ENCODE data around the gene PHOX2A. TPM values are rescaled to one million over a fixed set of nuclear protein-coding genes. Genes with fewer than 3 reads are reported as not detected.
"Not testable (repeated sequence)": the region's sequence is repeated elsewhere in the genome, so short reads cannot be mapped to it uniquely, and the experiment has no call there.

The PHOX2A gene
- total RNA-seq, 3 donors from 2014 or later, result not detected

DNA sequence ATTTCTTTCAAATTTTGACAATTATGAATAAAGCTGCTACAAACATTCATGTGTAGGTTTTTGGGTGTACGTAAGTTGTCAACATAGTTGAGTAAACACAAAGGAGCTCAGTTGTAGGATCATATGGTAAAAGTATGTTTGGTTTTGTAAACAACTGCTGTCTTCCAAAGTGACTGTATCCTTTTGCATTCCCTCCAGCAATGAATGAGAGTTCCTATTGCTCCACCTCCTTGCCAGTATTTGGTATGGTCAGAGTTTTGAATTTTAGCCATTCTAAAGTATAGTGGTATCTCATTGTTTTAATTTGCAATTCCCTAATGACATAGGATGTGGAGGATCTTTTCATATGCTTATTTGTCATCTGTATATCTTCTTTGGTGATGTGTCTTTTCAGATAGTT lies 28.0 kb upstream of the PHOX2A start:
- Histone ChIP-seq H3K27ac (no peak overlapping the region), H3K36me3 (no peaks in the 10 kb centered on the region), H3K4me1 (no peaks in the 10 kb centered on the region), H3K4me3 (no peak overlapping the region), H3K9me3 (no peaks in the 10 kb centered on the region), H3K27me3 (no peaks in the 10 kb centered on the region)
- TF ChIP-seq POLR2A (IDR thresholded peaks at IDR 0.05) (no peak), POLR2AphosphoS5 (IDR thresholded peaks at IDR 0.05) (no peak)
- TF ChIP-seq, protein P1, sequence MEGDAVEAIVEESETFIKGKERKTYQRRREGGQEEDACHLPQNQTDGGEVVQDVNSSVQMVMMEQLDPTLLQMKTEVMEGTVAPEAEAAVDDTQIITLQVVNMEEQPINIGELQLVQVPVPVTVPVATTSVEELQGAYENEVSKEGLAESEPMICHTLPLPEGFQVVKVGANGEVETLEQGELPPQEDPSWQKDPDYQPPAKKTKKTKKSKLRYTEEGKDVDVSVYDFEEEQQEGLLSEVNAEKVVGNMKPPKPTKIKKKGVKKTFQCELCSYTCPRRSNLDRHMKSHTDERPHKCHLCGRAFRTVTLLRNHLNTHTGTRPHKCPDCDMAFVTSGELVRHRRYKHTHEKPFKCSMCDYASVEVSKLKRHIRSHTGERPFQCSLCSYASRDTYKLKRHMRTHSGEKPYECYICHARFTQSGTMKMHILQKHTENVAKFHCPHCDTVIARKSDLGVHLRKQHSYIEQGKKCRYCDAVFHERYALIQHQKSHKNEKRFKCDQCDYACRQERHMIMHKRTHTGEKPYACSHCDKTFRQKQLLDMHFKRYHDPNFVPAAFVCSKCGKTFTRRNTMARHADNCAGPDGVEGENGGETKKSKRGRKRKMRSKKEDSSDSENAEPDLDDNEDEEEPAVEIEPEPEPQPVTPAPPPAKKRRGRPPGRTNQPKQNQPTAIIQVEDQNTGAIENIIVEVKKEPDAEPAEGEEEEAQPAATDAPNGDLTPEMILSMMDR (IDR thresholded peaks at IDR 0.05), result no peak
- intact Hi-C loops (cut with DNase I; ENCODE audit: low total_unique reads), result no loop called here
- DNase-seq (ENCODE audit: low spot score in 2 of 2), result no peak

DNA sequence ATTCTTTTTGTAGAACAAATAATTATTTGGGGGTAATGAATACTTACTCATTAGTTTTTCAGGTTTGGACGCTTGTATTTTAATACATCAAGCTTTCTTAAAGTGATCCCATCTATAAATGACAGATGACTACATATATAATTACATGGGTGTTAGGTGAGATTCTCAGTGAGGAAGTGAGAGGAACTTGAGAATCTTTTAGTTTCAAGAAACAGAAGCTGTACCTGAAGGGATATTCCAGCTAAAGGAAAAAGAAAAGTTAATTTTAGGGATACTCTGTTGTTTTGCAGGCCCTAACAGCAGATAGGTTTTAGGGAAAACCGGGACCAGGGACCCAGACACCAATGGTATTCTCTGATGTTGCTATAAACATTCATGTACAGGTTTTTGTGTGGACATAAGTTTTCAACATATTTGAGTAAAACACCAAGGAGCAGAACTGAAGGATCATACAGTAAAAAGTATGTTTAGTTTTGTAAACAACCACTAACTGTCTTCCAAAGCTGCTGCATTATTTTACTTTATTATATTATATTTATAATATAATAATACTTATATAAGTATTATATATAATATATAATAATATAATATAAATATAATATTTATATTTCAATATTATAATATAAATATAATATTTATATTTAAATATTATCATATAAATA lies 24.1 kb upstream of the PHOX2A start:
- DNase-seq (ENCODE audit: low spot score in 2 of 2), result no peak
- H3K27me3 ChIP-seq, result no peaks in the 10 kb centered on the region
- H3K4me3 ChIP-seq, result no peak overlapping the region
- TF ChIP-seq, protein P1 (IDR thresholded peaks at IDR 0.05), result no peak
- TF ChIP-seq POLR2A (IDR thresholded peaks at IDR 0.05) (no peak), POLR2AphosphoS5 (IDR thresholded peaks at IDR 0.05) (no peak)
- H3K27ac ChIP-seq, result no peak overlapping the region
- H3K9me3 ChIP-seq, result no peaks in the 10 kb centered on the region
- H3K36me3 ChIP-seq, result no peaks in the 10 kb centered on the region
- no peaks in the 10 kb centered on the region for H3K4me1 ChIP-seq
- intact Hi-C loops (cut with DNase I; ENCODE audit: low total_unique reads), result no loop called here

DNA sequence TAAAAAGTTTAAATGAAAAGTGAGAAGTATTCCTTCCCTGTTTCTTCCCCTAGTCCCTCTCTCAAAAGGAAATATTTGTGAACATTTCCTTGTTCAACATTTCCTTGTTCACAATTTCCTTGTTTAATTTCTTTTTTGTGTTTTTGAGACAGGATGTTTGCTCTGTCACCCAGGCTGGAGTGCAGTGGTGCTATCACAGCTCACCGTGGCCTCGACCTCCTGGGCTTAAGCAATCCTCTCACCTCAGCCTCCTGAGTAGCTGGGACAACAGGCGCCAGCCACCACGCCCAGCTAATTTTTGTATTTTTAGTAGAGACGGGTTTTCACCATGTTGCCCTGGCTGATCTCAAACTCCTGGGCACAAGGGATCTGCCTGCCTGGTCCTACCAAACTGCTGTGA lies 23.0 kb upstream of the PHOX2A start:
- H3K36me3 ChIP-seq; H3K9me3 ChIP-seq; H3K4me3 ChIP-seq; intact Hi-C loops (cut with DNase I; ENCODE audit: low total_unique reads); H3K27ac ChIP-seq; H3K4me1 ChIP-seq; H3K27me3 ChIP-seq; DNase-seq (ENCODE audit: low spot score in 2 of 2): not testable (repeated sequence)

DNA sequence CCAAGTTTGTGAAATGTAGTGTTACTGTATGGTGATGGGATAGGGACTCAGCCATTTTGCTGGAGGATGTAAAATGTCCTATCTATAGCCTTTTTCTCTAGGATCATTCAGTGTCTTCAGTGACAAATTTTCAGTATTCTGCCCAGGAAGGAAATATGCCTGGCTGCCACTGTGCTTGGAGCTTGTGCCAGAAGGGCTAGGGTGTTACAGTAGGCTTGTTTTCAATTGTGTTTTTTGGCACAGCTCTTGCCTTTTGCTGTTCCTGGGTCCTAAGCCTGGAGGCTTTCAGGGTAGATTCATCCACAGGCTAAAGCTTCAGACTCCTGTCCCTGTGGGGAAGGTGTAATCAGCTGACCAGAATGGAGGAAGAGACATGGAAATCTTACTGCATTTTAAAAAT lies 22.0 kb upstream of the PHOX2A start:
- Histone ChIP-seq H3K36me3 (no peaks in the 10 kb centered on the region), H3K4me3 (no peak overlapping the region), H3K9me3 (no peaks in the 10 kb centered on the region), H3K4me1 (no peaks in the 10 kb centered on the region), H3K27ac (no peak overlapping the region), H3K27me3 (no peaks in the 10 kb centered on the region)
- TF ChIP-seq POLR2AphosphoS5 (IDR thresholded peaks at IDR 0.05) (no peak), POLR2A (IDR thresholded peaks at IDR 0.05) (no peak)
- TF ChIP-seq, protein P1 (IDR thresholded peaks at IDR 0.05), result no peak
- intact Hi-C loops (cut with DNase I; ENCODE audit: low total_unique reads), result no loop called here
- no peak for DNase-seq (ENCODE audit: low spot score in 2 of 2)

DNA sequence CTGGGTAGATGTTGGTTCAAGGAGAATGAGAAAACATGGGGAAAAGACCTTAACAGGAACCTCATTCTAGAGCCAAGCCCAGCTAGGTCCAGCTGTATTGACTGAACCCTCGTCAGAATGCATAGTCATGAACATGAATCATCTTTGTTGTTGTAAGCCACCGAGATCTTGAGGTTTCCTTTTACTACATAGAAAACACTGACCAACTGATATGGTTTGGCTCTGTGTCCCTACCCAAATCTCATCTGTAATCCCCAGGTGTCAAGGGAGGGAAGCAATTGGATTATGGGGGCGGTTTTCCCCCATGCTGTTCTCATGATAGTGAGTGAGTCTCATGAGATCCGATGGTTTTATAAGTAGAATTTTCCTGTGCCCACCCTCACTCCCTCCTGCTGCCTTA lies 19.4 kb upstream of the PHOX2A start:
- no peak for TF ChIP-seq POLR2A (IDR thresholded peaks at IDR 0.05)
- no peak for TF ChIP-seq POLR2AphosphoS5 (IDR thresholded peaks at IDR 0.05)
- TF ChIP-seq, protein P1 (IDR thresholded peaks at IDR 0.05), result no peak
- Histone ChIP-seq H3K4me3 (no peak overlapping the region), H3K27ac (no peak overlapping the region), H3K4me1 (no peaks in the 10 kb centered on the region), H3K27me3 (no peaks in the 10 kb centered on the region), H3K36me3 (no peaks in the 10 kb centered on the region), H3K9me3 (no peaks in the 10 kb centered on the region)
- intact Hi-C loops (cut with DNase I; ENCODE audit: low total_unique reads), result no loop called here
- no peak for DNase-seq (ENCODE audit: low spot score in 2 of 2)

DNA sequence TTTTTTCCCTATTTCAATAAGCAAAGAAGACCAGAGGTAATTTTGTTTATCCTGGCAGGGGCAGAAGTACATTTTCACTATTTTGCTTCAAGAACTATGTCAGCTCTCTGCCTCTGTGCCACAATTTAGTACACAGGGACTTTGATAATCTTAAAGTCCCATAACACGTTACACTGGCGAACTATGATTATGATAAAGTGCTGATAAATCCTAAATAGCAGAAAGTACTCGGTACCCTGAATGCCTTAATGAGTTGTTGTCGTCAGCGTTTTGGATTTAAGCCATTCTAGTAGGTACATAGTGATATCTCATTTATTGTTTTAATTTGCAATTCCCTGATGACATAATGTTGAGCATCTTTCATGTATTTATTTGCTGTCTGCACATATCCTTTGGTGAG lies 16.6 kb upstream of the PHOX2A start:
- no peaks in the 10 kb centered on the region for H3K36me3 ChIP-seq
- no peak overlapping the region for H3K4me3 ChIP-seq
- H3K4me1 ChIP-seq, result no peaks in the 10 kb centered on the region
- DNase-seq (ENCODE audit: low spot score in 2 of 2), result no peak
- no peaks in the 10 kb centered on the region for H3K9me3 ChIP-seq
- TF ChIP-seq POLR2A (IDR thresholded peaks at IDR 0.05), result no peak
- TF ChIP-seq, protein P1 (IDR thresholded peaks at IDR 0.05), result no peak
- no peak for TF ChIP-seq POLR2AphosphoS5 (IDR thresholded peaks at IDR 0.05)
- H3K27ac ChIP-seq, result no peak overlapping the region
- no peaks in the 10 kb centered on the region for H3K27me3 ChIP-seq
- intact Hi-C loops (cut with DNase I; ENCODE audit: low total_unique reads), result no loop called here

Measured in breast epithelium (tissue), 4 donors.